Liver (tissue), 9 donors: ENCODE results near the gene CAMK1G. TPM values are rescaled to one million over a fixed set of nuclear protein-coding genes. Genes with fewer than 3 reads are reported as not detected.

ENCODE experiments used
- DNase-seq: peaks from one replicate; pipeline ENCODE4 v3.0.0-alpha.2; 2017; ENCODE audit warnings: low spot score
- H3K27ac ChIP-seq, 2 donors: one replicate each; pipeline ENCODE4 v1.7.0; 2013; ENCODE audit warnings: inconsistent platforms in 2 of 2, low read length in 2 of 2, control low read depth in 1 of 2, low read depth in 1 of 2, mild to moderate bottlenecking in 1 of 2
- H3K27me3 ChIP-seq, 4 donors: one replicate each; pipeline versions ENCODE4 v1.6.1 to v1.7.0; 2013; ENCODE audit warnings: low read length in 3 of 4, inconsistent platforms in 1 of 4, mild to moderate bottlenecking in 1 of 4, moderate library complexity in 1 of 4; ENCODE audit not compliant: control insufficient read depth in 4 of 4, insufficient read depth in 4 of 4
- H3K36me3 ChIP-seq, 4 donors: one replicate each; pipeline versions ENCODE4 v1.6.1 to v1.7.0; 2013; ENCODE audit warnings: low read length in 3 of 4, mild to moderate bottlenecking in 3 of 4, low read depth in 1 of 4, moderate library complexity in 1 of 4; ENCODE audit not compliant: control insufficient read depth in 4 of 4, insufficient read depth in 3 of 4
- H3K4me1 ChIP-seq, 4 donors: one replicate each; pipeline versions ENCODE4 v1.6.1 to v1.7.0; 2013; ENCODE audit warnings: low read length in 3 of 4, mild to moderate bottlenecking in 3 of 4, moderate library complexity in 1 of 4; ENCODE audit not compliant: control insufficient read depth in 4 of 4, insufficient read depth in 4 of 4
- H3K4me3 ChIP-seq, 3 donors: one replicate each; pipeline versions ENCODE4 v1.6.1 to v1.7.0; 2013; ENCODE audit warnings: low read length in 3 of 3, control low read depth in 1 of 3, low read depth in 1 of 3, mild to moderate bottlenecking in 1 of 3
- H3K9ac ChIP-seq, 2 donors: one replicate each; pipeline ENCODE4 v1.7.0; 2013; ENCODE audit warnings: low read length in 2 of 2, mild to moderate bottlenecking in 2 of 2, moderate library complexity in 2 of 2, control low read depth in 1 of 2, low read depth in 1 of 2
- H3K9me3 ChIP-seq, 4 donors: one replicate each; pipeline versions ENCODE4 v1.6.1 to v1.7.0; 2013; ENCODE audit warnings: low read length in 3 of 4; ENCODE audit not compliant: control insufficient read depth in 4 of 4
- ATF3 ChIP-seq: IDR thresholded peaks from 2 replicates; pipeline ENCODE4 v1.6.1; 2016; ENCODE audit warnings: antibody characterized with exemption
- EGR1 ChIP-seq, 2 donors: IDR thresholded peaks; 2 replicates each; pipeline ENCODE4 v1.6.1; 2016 to 2018; ENCODE audit warnings: antibody characterized with exemption in 2 of 2, low read depth in 2 of 2
- FOXA1 ChIP-seq: IDR thresholded peaks from 2 replicates; pipeline ENCODE4 v1.6.1; 2016; ENCODE audit warnings: antibody characterized with exemption
- FOXA2 ChIP-seq: IDR thresholded peaks from 2 replicates; pipeline ENCODE4 v1.6.1; 2016; ENCODE audit warnings: antibody characterized with exemption
- GABPA ChIP-seq, 2 donors: IDR thresholded peaks in 1 of 2; conservative IDR thresholded peaks in 1 of 2; 2 replicates each; pipeline ENCODE4 v1.6.1; 2016; ENCODE audit warnings: antibody characterized with exemption in 2 of 2, mild to moderate bottlenecking in 1 of 2, moderate library complexity in 1 of 2
- HNF4G ChIP-seq: IDR thresholded peaks from 2 replicates; pipeline ENCODE4 v1.6.1; 2016; ENCODE audit warnings: antibody characterized with exemption
- JUND ChIP-seq, 2 donors: IDR thresholded peaks; 2 replicates each; pipeline ENCODE4 v1.6.1; 2016; ENCODE audit warnings: antibody characterized with exemption in 2 of 2
- MAX ChIP-seq: IDR thresholded peaks from 2 replicates; pipeline ENCODE4 v1.6.1; 2016; ENCODE audit warnings: antibody characterized with exemption
- NR2F2 ChIP-seq: IDR thresholded peaks from 2 replicates; pipeline ENCODE4 v1.6.1; 2016; ENCODE audit warnings: antibody characterized with exemption
- RAD21 ChIP-seq, 2 donors: IDR thresholded peaks; 2 replicates each; pipeline ENCODE4 v1.6.1; 2016; ENCODE audit warnings: antibody characterized with exemption in 2 of 2, mild to moderate bottlenecking in 2 of 2
- REST ChIP-seq: IDR thresholded peaks from 2 replicates; pipeline ENCODE4 v1.6.1; 2016; ENCODE audit warnings: antibody characterized with exemption, mild to moderate bottlenecking
- RXRA ChIP-seq, 2 donors: IDR thresholded peaks; 2 replicates each; pipeline ENCODE4 v1.6.1; 2017 to 2018; ENCODE audit warnings: antibody characterized with exemption in 2 of 2, mild to moderate bottlenecking in 1 of 2
- SP1 ChIP-seq: IDR thresholded peaks from 2 replicates; pipeline ENCODE4 v1.6.1; 2018; ENCODE audit warnings: antibody characterized with exemption, mild to moderate bottlenecking
- ZBTB33 ChIP-seq: IDR thresholded peaks from 2 replicates; pipeline ENCODE4 v1.6.1; 2016; ENCODE audit warnings: antibody characterized with exemption
- WGBS: extraction: QIAGEN DNeasy Blood & Tissue Kit; methylation state at CpG from one replicate; pipeline ENCODE4 v1.1.7; 2013; 5-methylcytosine and 5-hydroxymethylcytosine counted together
- polyA plus RNA-seq, 2 donors: library from polyadenylated mRNA; stranded (reverse) in 1 of 2; unstranded in 1 of 2; fragments of 200-250 nt in 1 of 2; fragments of >200 nt in 1 of 2; fragmentation: Nextera tagmentation in 1 of 2; extraction: Ambion mirVana in 1 of 2; gene quantifications; one replicate each; pipeline versions ENCODE4 v1.2.1 to v1.2.3, GENCODE V29; 2013 to 2015
- total RNA-seq, 2 donors: library from RNA; depleted of rRNA; stranded (reverse); fragments of >200 nt; gene quantifications; one replicate each; pipeline ENCODE4 v1.2.3, GENCODE V29; 2014
- donor health status: healthy.
- donor health status: healthy.
- donor health status: healthy.
- donor health status: healthy.
- donor health status: healthy.

The CAMK1G gene
- total RNA-seq (under 1 TPM in 1 of 2 donors, not detected in 1; 0.25 TPM), polyA plus RNA-seq (under 1 TPM; 0.03 to 0.14 TPM)

GRCh38 chr1:209583408-209583807 is at the start of gene CAMK1G:
Gene CAMK1G (plus strand): TSS chr1:209583714. CDS start chr1:209594984, 11,270 bp downstream.
- TF ChIP-seq SP1 (no peak), REST (no peak), RAD21 (IDR thresholded peaks at IDR 0.05) (no peak), GABPA (IDR thresholded peaks at IDR 0.05 in 1 of 2, conservative IDR thresholded peaks at IDR 0.05 in 1 of 2) (no peak), NR2F2 (no peak), ZBTB33 (no peak), RXRA (IDR thresholded peaks at IDR 0.05) (no peak), MAX (no peak), JUND (IDR thresholded peaks at IDR 0.05) (no peak)
- Histone ChIP-seq H3K9me3 (no peaks in the 10 kb centered on the region), H3K27ac (no peak within 1 kb of the TSS), H3K27me3 (peaks cover 0 to 9% (median 5%) of the 10 kb centered on the region in 4 donors), H3K9ac (no peak within 1 kb of the TSS), H3K4me1 (peaks cover 3 to 8% (median 5%) of the 10 kb centered on the region in 4 donors), H3K36me3 (no peaks in the 10 kb centered on the region), H3K4me3 (no peak within 1 kb of the TSS)
- DNase-seq, result no peak
- 26% methylated on average over 6 of the region's 6 CpGs for WGBS

GRCh38 chr1:209534496-209535250 is 48.8 kb upstream of the CAMK1G start:
- Histone ChIP-seq H3K4me1 (no peaks in the 10 kb centered on the region), H3K36me3 (no peaks in the 10 kb centered on the region), H3K9me3 (no peaks in the 10 kb centered on the region), H3K27me3 (peaks cover 0 to 3% (median 0%) of the 10 kb centered on the region in 4 donors), H3K4me3 (no peak overlapping the region), H3K27ac (no peak overlapping the region), H3K9ac (no peak overlapping the region)
- no peak for DNase-seq
- no peak for TF ChIP-seq FOXA1
- no peak for TF ChIP-seq EGR1 (IDR thresholded peaks at IDR 0.05; ENCODE audit: low read depth in 2 of 2)
- TF ChIP-seq ZBTB33, result no peak
- TF ChIP-seq MAX, result no peak
- no peak for TF ChIP-seq FOXA2
- TF ChIP-seq RAD21 (IDR thresholded peaks at IDR 0.05), result no peak
- no peak for TF ChIP-seq JUND (IDR thresholded peaks at IDR 0.05)
- no peak for TF ChIP-seq SP1
- no peak for TF ChIP-seq HNF4G
- no peak for TF ChIP-seq NR2F2
- no peak for TF ChIP-seq ATF3
- WGBS, result 78% methylated on average over 8 of the region's 8 CpGs
